NCI-H748 (cell line): ENCODE measurements around the gene TOX3.

Experiments
- DNase-seq: peaks from one replicate; lab custom pipeline; 2025; ENCODE audit not compliant: unreplicated experiment; lab: John Stamatoyannopoulos, UW

Gene TOX3

GRCh38 chr16:52539191-52539590 lies 7.8 kb downstream of the TOX3 start:
- no peak for DNase-seq

- no peak for DNase-seq
These were observed 8.4 kb downstream of the TOX3 start for GRCh38 chr16:52538511-52538910.

GRCh38 chr16:52537516-52537915 lies 9.4 kb downstream of the TOX3 start:
- DNase-seq: no peak

- no peak for DNase-seq
These were observed 11.9 kb downstream of the TOX3 start for GRCh38 chr16:52535076-52535475.

- no peak for DNase-seq
These were observed 13.6 kb downstream of the TOX3 start for GRCh38 chr16:52533296-52533695.

- no peak for DNase-seq
These were observed 14.6 kb downstream of the TOX3 start for GRCh38 chr16:52532384-52532783.

GRCh38 chr16:52529226-52529625 lies 17.7 kb downstream of the TOX3 start:
- DNase-seq: no peak

- DNase-seq: peak; percentile 12
These were observed 18.4 kb downstream of the TOX3 start for GRCh38 chr16:52528393-52529065.

- DNase-seq: no peak
These were observed 20.1 kb downstream of the TOX3 start for GRCh38 chr16:52526830-52527229.

GRCh38 chr16:52526116-52526828 lies 20.7 kb downstream of the TOX3 start:
- DNase-seq: no peak

GRCh38 chr16:52521570-52521969 lies 25.4 kb downstream of the TOX3 start:
- no peak for DNase-seq

- DNase-seq: no peak
These were observed 28.1 kb downstream of the TOX3 start for GRCh38 chr16:52518884-52519283.

- DNase-seq: peak; percentile 93
These were observed 31.8 kb downstream of the TOX3 start for GRCh38 chr16:52515068-52515671.

GRCh38 chr16:52512297-52512987 lies 34.5 kb downstream of the TOX3 start:
- DNase-seq: no peak

GRCh38 chr16:52501746-52502145 lies 45.2 kb downstream of the TOX3 start:
- no peak for DNase-seq

GRCh38 chr16:52500963-52501362 lies 46.0 kb downstream of the TOX3 start:
- no peak for DNase-seq

- DNase-seq: peak; percentile 27
These were observed 47.9 kb downstream of the TOX3 start for GRCh38 chr16:52499060-52499440.

GRCh38 chr16:52498328-52499059 lies 48.4 kb downstream of the TOX3 start:
- DNase-seq: peak; percentile 80

- DNase-seq: peak; percentile 92
These were observed 49.7 kb downstream of the TOX3 start for GRCh38 chr16:52497067-52497816.
